K562 (cell line): Measurements from ENCODE around the gene VARS1. TPM values are rescaled to one million over a fixed set of nuclear protein-coding genes. Genes with fewer than 3 reads are reported as not detected.

Experiments
- ARID1B ChIP-seq: fragments of 450-650 bp; IDR thresholded peaks from 2 replicates; pipeline ENCODE4 v1.6.1; 2016; ENCODE audit warnings: antibody characterized with exemption, mild to moderate bottlenecking, inconsistent platforms
- BRCA1 ChIP-seq, 2 experiments: fragments of 450-650 bp in 1 of 2; sonication (generic) in 1 of 2; formaldehyde crosslinking in 1 of 2; IDR thresholded peaks; 2 replicates each; pipeline versions ENCODE4 v1.5.0 to v1.6.1; 2017 to 2020; ENCODE audit warnings: mild to moderate bottlenecking in 1 of 2, missing genetic modification reagents in 1 of 2
- CSDE1 ChIP-seq, 2 experiments: fragments of 450-650 bp; IDR thresholded peaks; 2 replicates each; pipeline ENCODE4 v1.6.1; 2016; ENCODE audit warnings: mild to moderate bottlenecking in 1 of 2
- ESRRA ChIP-seq: fragments of 450-650 bp; IDR thresholded peaks from 2 replicates; pipeline ENCODE4 v1.6.1; 2014; ENCODE audit warnings: low read depth, mild to moderate bottlenecking, moderate library complexity, borderline replicate concordance
- GMEB1 ChIP-seq: fragments of 250-450 bp; sonication (Bioruptor Pico); IDR thresholded peaks from 2 replicates; pipeline ENCODE4 v1.4.0; 2020; ENCODE audit warnings: mild to moderate bottlenecking
- HMGXB4 ChIP-seq: sonication (generic); formaldehyde crosslinking; IDR thresholded peaks from 2 replicates; pipeline ENCODE4 v1.8.1; 2023; ENCODE audit warnings: mild to moderate bottlenecking, missing genetic modification reagents
- KLF1 ChIP-seq: fragments of 450-650 bp; IDR thresholded peaks from 2 replicates; pipeline ENCODE4 v1.6.1; 2016; ENCODE audit warnings: missing genetic modification characterization, missing compliant biosample characterization
- KLF16 ChIP-seq: IDR thresholded peaks from 2 replicates; pipeline ENCODE4 v1.6.1; 2016; ENCODE audit warnings: antibody characterized with exemption
- MAX ChIP-seq: sonication (generic); formaldehyde crosslinking; IDR thresholded peaks from 2 replicates; pipeline ENCODE4 v1.9.0; 2022; ENCODE audit warnings: mild to moderate bottlenecking, missing genetic modification reagents
- MYC ChIP-seq, 2 experiments: fragments of 250-450 bp in 1 of 2; sonication (Bioruptor Pico) in 1 of 2; IDR thresholded peaks; 2 replicates each; pipeline versions ENCODE4 v1.5.1 to v1.6.1; 2012 to 2021; ENCODE audit warnings: low read depth in 2 of 2, borderline replicate concordance in 1 of 2, improper control_type of control experiment in 1 of 2, low read length in 1 of 2, mild to moderate bottlenecking in 1 of 2, moderate library complexity in 1 of 2
- NFIC ChIP-seq: fragments of 450-650 bp; IDR thresholded peaks from 2 replicates; pipeline ENCODE4 v1.6.1; 2017; ENCODE audit warnings: mild to moderate bottlenecking, inconsistent platforms
- PCBP2 ChIP-seq: fragments of 200-400 bp; formaldehyde crosslinking; IDR thresholded peaks from 2 replicates; pipeline ENCODE4 v1.6.1; 2018; ENCODE audit warnings: low read length, low read depth, mild to moderate bottlenecking, moderate library complexity; ENCODE audit not compliant: poor library complexity, severe bottlenecking
- PYGO2 ChIP-seq: fragments of 450-650 bp; IDR thresholded peaks from 2 replicates; pipeline ENCODE4 v1.6.1; 2016; ENCODE audit warnings: mild to moderate bottlenecking, missing genetic modification characterization, moderate library complexity, missing compliant biosample characterization
- RBM17 ChIP-seq: fragments of 200-400 bp; formaldehyde crosslinking; IDR thresholded peaks from 2 replicates; pipeline ENCODE4 v1.6.1; 2017; ENCODE audit warnings: low read depth, mild to moderate bottlenecking, low read length, borderline replicate concordance
- SIN3A ChIP-seq, 2 experiments: fragments of 150-350 bp in 1 of 2; IDR thresholded peaks; 2 replicates each; pipeline ENCODE4 v1.6.1; 2011 to 2016; ENCODE audit warnings: borderline replicate concordance in 2 of 2, low read depth in 2 of 2, low read length in 2 of 2, mild to moderate bottlenecking in 2 of 2, moderate library complexity in 2 of 2; ENCODE audit not compliant: control insufficient read depth in 1 of 2
- SMARCA4 ChIP-seq: fragments of 450-650 bp; IDR thresholded peaks from 2 replicates; pipeline ENCODE4 v1.6.1; 2016
- TAF15 ChIP-seq: fragments of 200-400 bp; formaldehyde crosslinking; IDR thresholded peaks from 2 replicates; pipeline ENCODE4 v1.6.1; 2017; ENCODE audit warnings: mild to moderate bottlenecking, low read depth, low read length, moderate library complexity
- WHSC1 ChIP-seq: IDR thresholded peaks from one replicate; pipeline ENCODE4 v1.6.1; 2012; ENCODE audit warnings: low read length, control low read depth, inconsistent platforms
- XRCC4 ChIP-seq: IDR thresholded peaks from one replicate; pipeline ENCODE4 v1.6.1; 2011; ENCODE audit not compliant: insufficient read depth, insufficient read length; ENCODE audit errors: extremely low read depth
- ZNF232 ChIP-seq: sonication (generic); formaldehyde crosslinking; IDR thresholded peaks from 2 replicates; pipeline ENCODE4 v1.8.0; 2022; ENCODE audit warnings: mild to moderate bottlenecking, missing genetic modification reagents
- ZNF24 ChIP-seq: fragments of 450-650 bp; IDR thresholded peaks from 2 replicates; pipeline ENCODE4 v1.6.1; 2016
- ZNF253 ChIP-seq: fragments of 250-450 bp; sonication (Bioruptor Pico); conservative IDR thresholded peaks from 2 replicates; pipeline ENCODE4 v1.6.1; 2021; ENCODE audit warnings: mild to moderate bottlenecking
- ZNF3 ChIP-seq: fragments of 250-450 bp; sonication (Bioruptor Pico); IDR thresholded peaks from 2 replicates; pipeline ENCODE4 v1.5.0; 2021; ENCODE audit warnings: mild to moderate bottlenecking, moderate library complexity
- ZNF354B ChIP-seq: fragments of 250-450 bp; sonication (Bioruptor Pico); IDR thresholded peaks from 2 replicates; pipeline ENCODE4 v1.4.0; 2020
- ZNF511 ChIP-seq: sonication (generic); formaldehyde crosslinking; IDR thresholded peaks from 2 replicates; pipeline ENCODE4 v1.8.0; 2022; ENCODE audit warnings: mild to moderate bottlenecking, missing genetic modification reagents
- polyA plus RNA-seq, 8 experiments: library from polyadenylated mRNA; depleted of rRNA in 4 of 8; stranded (reverse) in 5 of 8; unstranded in 3 of 8; fragments of >200 nt; fragmentation: Nextera tagmentation in 2 of 8; fragmentation: Illumina TruSeq in 1 of 8; extraction: Ambion mirVana in 2 of 8; extraction: Trizol in 1 of 8; gene quantifications; 2 replicates each; pipeline versions ENCODE4 v1.2.1 to v1.2.3, GENCODE V29; 2011 to 2014; ENCODE audit warnings: inconsistent platforms in 1 of 8, missing spikeins in 1 of 8
- total RNA-seq, 7 experiments: library from RNA; depleted of rRNA in 6 of 7; stranded (reverse); fragments of >200 nt in 6 of 7; fragmentation: Illumina TruSeq in 2 of 7; extraction: Trizol in 2 of 7; gene quantifications; 2 replicates each; pipeline versions ENCODE4 v1.2.1 to v1.2.3, GENCODE V29; 2011 to 2021; ENCODE audit warnings: low replicate concordance in 1 of 7

The VARS1 gene
- total and polyA plus RNA-seq, 9 of the 15 experiments (the other 6 are each of a cell fraction or from before 2014, with no cell fraction given), result 2.9 to 488 (median 130) TPM

GRCh38 chr6:31769684-31770371 lies 25.7 kb downstream of the VARS1 start (continued):
- TF ChIP-seq MAX (peak; percentile 42; the same call in 1 of the 2 replicates), SIN3A (IDR thresholded peaks at IDR 0.05; ENCODE audit: borderline replicate concordance in 2 of 2, control insufficient read depth in 1 of 2, low read depth in 2 of 2, low read length in 2 of 2) (peak; percentile 59 to 76; a peak in 2 of 4 replicates), ZNF232 (CRISPR knock-in tag) (0 out of 2 replicates have a peak, but pooled peaks have one; percentile 49), ESRRA (peak; percentile 63; the same call in 1 of the 2 replicates), PYGO2 (tag) (no peak), SMARCA4 (peak; percentile 59; the same call in 1 of the 2 replicates), GMEB1 (CRISPR knock-in tag) (peak; percentile 37; the same call in 1 of the 2 replicates), ZNF354B (CRISPR knock-in tag) (no peak), CSDE1 (IDR thresholded peaks at IDR 0.05) (no peak), WHSC1 (no peak), HMGXB4 (CRISPR knock-in tag) (peak; percentile 78), MYC (IDR thresholded peaks at IDR 0.05; ENCODE audit: low read depth, low read length) (peak; percentile 65), MYC (CRISPR knock-in tag; IDR thresholded peaks at IDR 0.05; ENCODE audit: borderline replicate concordance, low read depth) (no peak; the same call in 1 of the 2 replicates), RBM17 (no peak), ZNF3 (CRISPR knock-in tag) (no peak), KLF1 (tag) (peak; percentile 76; the same call in 1 of the 2 replicates), KLF16 (peak; percentile 83), BRCA1 (IDR thresholded peaks at IDR 0.05) (no peak), BRCA1 (CRISPR knock-in tag; IDR thresholded peaks at IDR 0.05) (peak; percentile 63; the same call in 1 of the 2 replicates), ZNF511 (no peak), ARID1B (peak; percentile 60), TAF15 (no peak), NFIC (peak; percentile 53; the same call in 1 of the 2 replicates), XRCC4 (no peak), PCBP2 (no peak), ZNF24 (peak; percentile 66; the same call in 1 of the 2 replicates), ZNF253 (CRISPR knock-in tag) (no peak)
